Gastroesophageal sphincter (tissue), 4 donors: ENCODE data around the gene ST3GAL5. TPM values are rescaled to one million over a fixed set of nuclear protein-coding genes. Genes with fewer than 3 reads are reported as not detected.

Source experiments
- ATAC-seq: fragments of 150-250 bp; one replicate; pipeline ENCODE4 v1.9.1; 2016; ENCODE audit warnings: mild to moderate bottlenecking, moderate library complexity
- H3K27ac ChIP-seq, 4 donors: fragments of 200-600 bp; sonication (generic) in 3 of 4; 1 replicate in 3 of 4; 2 replicates in 1 of 4; pipeline ENCODE4 v1.5.1; 2016 to 2019
- H3K27me3 ChIP-seq: fragments of 200-600 bp; sonication (generic); one replicate; pipeline ENCODE4 v1.5.1; 2019
- H3K36me3 ChIP-seq, 2 donors: fragments of 200-600 bp; sonication (generic); one replicate each; pipeline ENCODE4 v1.5.1; 2019; ENCODE audit warnings: control low read depth in 1 of 2
- H3K4me1 ChIP-seq, 3 donors: fragments of 200-600 bp; sonication (generic); 1 replicate in 2 of 3; 2 replicates in 1 of 3; pipeline ENCODE4 v1.5.1; 2016 to 2019; ENCODE audit warnings: control low read depth in 2 of 3
- H3K4me3 ChIP-seq, 2 donors: fragments of 200-600 bp; sonication (generic); one replicate each; pipeline ENCODE4 v1.5.1; 2019; ENCODE audit warnings: mild to moderate bottlenecking in 1 of 2, moderate library complexity in 1 of 2
- H3K9me3 ChIP-seq, 3 donors: fragments of 200-600 bp; sonication (generic); one replicate each; pipeline ENCODE4 v1.5.1; 2017 to 2019; ENCODE audit warnings: control low read depth in 2 of 3
- EP300 ChIP-seq: sonication (generic); formaldehyde crosslinking; IDR thresholded peaks from one replicate; pipeline ENCODE4 v1.6.1; 2017; ENCODE audit warnings: antibody characterized with exemption, mild to moderate bottlenecking
- POLR2A ChIP-seq, 2 donors: fragments of 450-650 bp; IDR thresholded peaks; one replicate each; pipeline ENCODE4 v1.6.1; 2017; ENCODE audit warnings: antibody characterized with exemption in 2 of 2, mild to moderate bottlenecking in 2 of 2, moderate library complexity in 1 of 2
- POLR2AphosphoS5 ChIP-seq: sonication (generic); formaldehyde crosslinking; IDR thresholded peaks from one replicate; pipeline ENCODE4 v1.6.1; 2017; ENCODE audit warnings: antibody characterized with exemption
- WGBS, 2 donors: methylation state at CpG; one replicate each; pipeline ENCODE4 v1.1.5; 2018; ENCODE audit warnings: low coverage in 1 of 2; 5-methylcytosine and 5-hydroxymethylcytosine counted together
- total RNA-seq, 4 donors: library from RNA; depleted of rRNA; stranded (reverse); fragments of >200 nt; gene quantifications; one replicate each; pipeline ENCODE4 v1.1.0, GENCODE V29; 2016
- TF ChIP-seq, protein P1 (sequence below), 4 experiments: fragments of 200-600 bp in 2 of 4; fragments of 450-650 bp in 2 of 4; sonication (generic) in 1 of 4; IDR thresholded peaks; one replicate each; pipeline ENCODE4 v1.5.1; 2017 to 2019; ENCODE audit warnings: antibody characterized with exemption in 4 of 4, mild to moderate bottlenecking in 2 of 4, moderate library complexity in 2 of 4

ST3GAL5 gene
- total RNA-seq, 4 donors from 2014 or later = 15.2 to 55.9 (median 22.7) TPM

- H3K9me3 ChIP-seq = peaks cover 0 to 7% (median 0%) of the 10 kb centered on the region in 3 donors
- H3K4me1 ChIP-seq = peaks cover 15 to 53% (median 47%) of the 10 kb centered on the region in 3 donors
- H3K4me3 ChIP-seq = no peak overlapping the region
- H3K36me3 ChIP-seq = no peaks in the 10 kb centered on the region
- no peak for TF ChIP-seq EP300
- no peak for TF ChIP-seq POLR2AphosphoS5
- no peak for TF ChIP-seq POLR2A (IDR thresholded peaks at IDR 0.05)
- TF ChIP-seq, protein P1, sequence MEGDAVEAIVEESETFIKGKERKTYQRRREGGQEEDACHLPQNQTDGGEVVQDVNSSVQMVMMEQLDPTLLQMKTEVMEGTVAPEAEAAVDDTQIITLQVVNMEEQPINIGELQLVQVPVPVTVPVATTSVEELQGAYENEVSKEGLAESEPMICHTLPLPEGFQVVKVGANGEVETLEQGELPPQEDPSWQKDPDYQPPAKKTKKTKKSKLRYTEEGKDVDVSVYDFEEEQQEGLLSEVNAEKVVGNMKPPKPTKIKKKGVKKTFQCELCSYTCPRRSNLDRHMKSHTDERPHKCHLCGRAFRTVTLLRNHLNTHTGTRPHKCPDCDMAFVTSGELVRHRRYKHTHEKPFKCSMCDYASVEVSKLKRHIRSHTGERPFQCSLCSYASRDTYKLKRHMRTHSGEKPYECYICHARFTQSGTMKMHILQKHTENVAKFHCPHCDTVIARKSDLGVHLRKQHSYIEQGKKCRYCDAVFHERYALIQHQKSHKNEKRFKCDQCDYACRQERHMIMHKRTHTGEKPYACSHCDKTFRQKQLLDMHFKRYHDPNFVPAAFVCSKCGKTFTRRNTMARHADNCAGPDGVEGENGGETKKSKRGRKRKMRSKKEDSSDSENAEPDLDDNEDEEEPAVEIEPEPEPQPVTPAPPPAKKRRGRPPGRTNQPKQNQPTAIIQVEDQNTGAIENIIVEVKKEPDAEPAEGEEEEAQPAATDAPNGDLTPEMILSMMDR (IDR thresholded peaks at IDR 0.05) = peak in 3 of 4 experiments; percentile 49 to 71 (median 54)
- peak overlapping the region in 1 of 4 donors; percentile 81 for H3K27ac ChIP-seq
- no peak for ATAC-seq
- 71 to 92% methylated on average over 4 to 6 of the region's 6 CpGs for WGBS, 2 donors
- no peaks in the 10 kb centered on the region for H3K27me3 ChIP-seq
These were observed 90.9 kb downstream of the ST3GAL5 start for GRCh38 chr2:85797921-85798320.

GRCh38 chr2:85797263-85797660 lies 91.5 kb downstream of the ST3GAL5 start:
- peak overlapping the region in 3 of 4 donors; percentile 80 to 81 (median 80) for H3K27ac ChIP-seq
- no peak overlapping the region for H3K4me3 ChIP-seq
- peaks cover 19 to 59% (median 52%) of the 10 kb centered on the region in 3 donors for H3K4me1 ChIP-seq
- no peaks in the 10 kb centered on the region for H3K27me3 ChIP-seq
- TF ChIP-seq EP300 = no peak
- no peak for TF ChIP-seq POLR2AphosphoS5
- TF ChIP-seq POLR2A (IDR thresholded peaks at IDR 0.05) = no peak
- TF ChIP-seq, protein P1 (IDR thresholded peaks at IDR 0.05) = no peak
- no peak for ATAC-seq
- WGBS, 2 donors = 89 to 94% methylated on average over 6 to 9 of the region's 13 CpGs
- peaks cover 0 to 7% (median 0%) of the 10 kb centered on the region in 3 donors for H3K9me3 ChIP-seq
- no peaks in the 10 kb centered on the region for H3K36me3 ChIP-seq

GRCh38 chr2:85796341-85797262 lies 92.2 kb downstream of the ST3GAL5 start:
- Histone ChIP-seq H3K9me3 (peaks cover 0 to 7% (median 0%) of the 10 kb centered on the region in 3 donors), H3K4me1 (peaks cover 19 to 66% (median 58%) of the 10 kb centered on the region in 3 donors), H3K36me3 (no peaks in the 10 kb centered on the region), H3K27ac (peak overlapping the region; percentile 12 to 81 (median 80)), H3K27me3 (no peaks in the 10 kb centered on the region), H3K4me3 (peak overlapping the region in 1 of 2 donors; percentile 10)
- TF ChIP-seq, protein P1 (IDR thresholded peaks at IDR 0.05) = peak in 1 of 4 experiments; percentile 15
- TF ChIP-seq EP300 = no peak
- WGBS, 2 donors = 52 to 63% methylated on average over 11 of the region's 22 CpGs
- ATAC-seq = peak; percentile 70

GRCh38 chr2:85796046-85796340 lies 92.8 kb downstream of the ST3GAL5 start:
- peak overlapping the region in 1 of 2 donors; percentile 10 for H3K4me3 ChIP-seq
- peaks cover 19 to 72% (median 59%) of the 10 kb centered on the region in 3 donors for H3K4me1 ChIP-seq
- no peaks in the 10 kb centered on the region for H3K36me3 ChIP-seq
- peaks cover 0 to under 1% (median 0%) of the 10 kb centered on the region in 3 donors for H3K9me3 ChIP-seq
- ATAC-seq = no peak
- WGBS, 2 donors = 30 to 100% methylated on average over 1 to 2 of the region's 6 CpGs
- H3K27me3 ChIP-seq = no peaks in the 10 kb centered on the region
- peak overlapping the region; percentile 4 to 81 (median 80) for H3K27ac ChIP-seq
- TF ChIP-seq POLR2A (IDR thresholded peaks at IDR 0.05) (no peak), EP300 (no peak), POLR2AphosphoS5 (no peak)
- TF ChIP-seq, protein P1 (IDR thresholded peaks at IDR 0.05) = no peak
